GM12801 (cell line): ENCODE data around the gene AACS.

Experiments used
- CTCF ChIP-seq: IDR thresholded peaks from one replicate; pipeline ENCODE4 v1.5.1; 2011; ENCODE audit warnings: control low read depth; ENCODE audit not compliant: insufficient read length; ENCODE audit errors: extremely low read depth

AACS gene

GRCh38 chr12:125072496-125072895, 7.3 kb downstream of the AACS start:
- no peak for TF ChIP-seq CTCF

- no peak for TF ChIP-seq CTCF
Measured at GRCh38 chr12:125076103-125076502, 10.9 kb downstream of the AACS start.

GRCh38 chr12:125079084-125079483, 13.8 kb downstream of the AACS start:
- TF ChIP-seq CTCF: no peak

DNA sequence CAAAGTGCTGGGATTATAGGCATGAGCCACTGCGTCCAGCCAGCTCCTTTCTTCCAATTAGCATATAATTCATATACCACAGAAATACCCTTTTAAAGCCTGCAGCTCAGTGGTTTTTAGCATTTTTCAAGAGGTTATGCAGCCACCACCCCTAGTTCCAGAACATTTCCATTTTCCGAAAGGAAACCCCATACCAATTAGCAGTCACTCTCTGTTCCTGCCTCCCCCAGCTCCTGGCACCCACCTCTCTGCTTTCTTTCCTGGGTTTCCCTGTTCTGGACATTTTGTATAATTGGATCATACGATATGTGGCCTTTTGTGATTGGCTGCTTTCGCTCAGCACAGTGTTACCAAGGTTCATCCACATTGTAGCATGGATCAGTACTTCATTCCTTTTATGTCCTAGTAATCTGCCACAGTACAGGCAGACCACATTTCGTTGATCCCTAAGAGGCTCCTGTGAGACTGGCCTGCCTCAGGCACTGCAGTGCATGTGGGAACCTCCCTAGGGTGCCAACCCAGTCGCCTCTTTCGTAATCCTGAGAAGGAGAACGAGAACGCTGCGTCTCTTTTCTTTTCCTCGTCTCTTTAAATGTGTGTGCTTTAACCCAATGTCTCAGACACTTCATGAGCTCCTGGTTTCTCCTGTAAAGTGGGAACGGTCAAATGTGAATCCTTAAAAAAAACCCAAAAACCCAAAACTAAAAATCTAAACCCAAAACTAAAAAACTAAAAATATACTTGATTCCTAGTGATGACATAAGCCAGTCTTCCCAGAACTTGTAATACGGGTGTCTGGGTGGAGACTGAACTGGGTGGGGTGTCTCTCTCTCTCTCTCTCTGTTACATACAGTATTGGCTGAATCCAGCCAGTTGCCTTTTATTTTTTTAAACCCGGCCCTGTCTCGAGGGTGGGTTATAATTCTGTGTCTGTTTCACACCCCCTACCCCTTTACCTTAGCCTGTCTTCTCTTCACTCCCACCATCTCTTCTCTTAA, 14.7 kb downstream of the AACS start:
- TF ChIP-seq CTCF: no peak

DNA sequence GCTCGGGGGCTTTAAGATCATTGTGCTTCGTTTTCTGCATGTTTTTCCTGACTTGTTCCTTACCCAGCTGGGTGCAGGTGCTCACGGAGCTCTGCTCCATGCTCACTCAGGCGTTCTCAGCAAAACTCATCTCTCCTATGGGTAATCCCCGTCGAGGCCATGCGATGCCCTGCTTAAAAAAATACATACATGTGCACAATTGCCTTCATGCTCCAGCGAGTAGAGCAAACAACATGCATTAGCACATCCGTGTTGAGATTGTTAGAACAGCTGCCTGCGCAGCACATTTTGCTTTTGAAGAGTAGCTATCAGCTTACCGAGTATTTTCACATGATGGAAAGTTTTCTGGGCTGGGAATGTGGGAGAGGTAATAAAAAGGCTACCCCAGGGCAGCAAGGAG, 16.2 kb downstream of the AACS start:
- TF ChIP-seq CTCF: no peak

DNA sequence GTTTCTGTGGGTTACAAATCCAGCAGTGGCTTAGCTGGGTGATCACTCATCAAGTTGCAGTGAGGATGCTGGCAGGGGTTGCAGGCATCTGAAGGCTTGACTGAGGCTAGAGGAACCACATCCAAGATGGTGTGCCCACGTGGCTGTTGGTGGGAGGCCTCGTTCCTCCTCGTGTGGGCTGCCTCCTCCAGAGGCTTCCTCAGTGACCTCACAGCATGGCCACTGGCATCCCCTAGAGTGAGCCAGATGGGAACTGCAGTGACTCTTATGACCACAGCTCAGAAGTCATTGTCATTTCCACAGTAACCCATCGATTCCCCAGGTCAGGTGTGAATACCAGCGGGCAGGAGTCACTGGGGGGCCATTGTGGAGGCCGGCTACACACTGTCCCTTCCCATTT, 17.8 kb downstream of the AACS start:
- TF ChIP-seq CTCF: no peak

DNA sequence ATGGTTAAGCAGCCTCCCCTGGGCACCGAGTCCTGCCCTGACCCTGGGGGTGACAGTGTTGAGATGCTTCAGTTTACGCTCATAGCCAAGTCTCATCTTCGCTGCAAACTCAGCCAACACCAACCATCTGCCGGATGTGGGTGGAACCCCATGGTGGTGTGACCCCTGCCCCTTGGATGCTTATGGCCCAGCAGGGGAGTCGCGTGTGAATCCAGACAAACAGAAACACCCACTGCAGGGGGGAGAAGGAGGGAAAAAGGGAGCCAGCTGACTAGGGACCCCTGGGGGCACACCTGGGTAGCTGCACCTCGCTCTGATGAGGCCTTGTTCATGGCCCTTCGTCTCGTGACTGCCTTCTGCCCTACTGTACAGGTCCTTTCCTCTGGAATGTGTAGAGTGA, 23.8 kb downstream of the AACS start:
- no peak for TF ChIP-seq CTCF
